GM23248 (cell line): ENCODE data around the gene C19orf33. TPM values are rescaled to one million over a fixed set of nuclear protein-coding genes. Genes with fewer than 3 reads are reported as not detected.

Experiments used
- DNase-seq: peaks from one replicate; pipeline ENCODE4 v3.0.0-alpha.2; 2015
- H2AFZ ChIP-seq: fragments of 200-600 bp; sonication (generic); 2 replicates; pipeline ENCODE4 v1.6.1; 2016; ENCODE audit warnings: antibody characterized with exemption
- H3F3A ChIP-seq: fragments of 200-600 bp; sonication (generic); 2 replicates; pipeline ENCODE4 v1.6.1; 2016; ENCODE audit warnings: mild to moderate bottlenecking, antibody characterized with exemption, mixed run types; ENCODE audit not compliant: insufficient read depth
- H3K27ac ChIP-seq: fragments of 200-600 bp; sonication (generic); 2 replicates; pipeline ENCODE4 v1.5.1; 2016; ENCODE audit warnings: mild to moderate bottlenecking
- H3K27me3 ChIP-seq: fragments of 200-600 bp; sonication (generic); replicated peaks from 2 replicates; pipeline ENCODE4 v1.6.1; 2016; ENCODE audit warnings: mild to moderate bottlenecking; ENCODE audit not compliant: insufficient read depth
- H3K36me3 ChIP-seq: fragments of 200-600 bp; sonication (generic); 2 replicates; pipeline ENCODE4 v1.6.1; 2016; ENCODE audit warnings: low read depth, mild to moderate bottlenecking
- H3K4me1 ChIP-seq: fragments of 200-600 bp; sonication (generic); 2 replicates; pipeline ENCODE4 v1.6.1; 2016; ENCODE audit warnings: mild to moderate bottlenecking; ENCODE audit not compliant: insufficient read depth
- H3K4me2 ChIP-seq: fragments of 200-600 bp; sonication (generic); one replicate; pipeline ENCODE4 v1.6.1; 2016; ENCODE audit warnings: mild to moderate bottlenecking; ENCODE audit not compliant: unreplicated experiment
- H3K4me3 ChIP-seq: fragments of 200-600 bp; sonication (generic); 2 replicates; pipeline ENCODE4 v1.5.1; 2016; ENCODE audit warnings: mild to moderate bottlenecking
- H3K79me2 ChIP-seq: fragments of 200-600 bp; sonication (generic); 2 replicates; pipeline ENCODE4 v1.6.1; 2016; ENCODE audit warnings: mild to moderate bottlenecking; ENCODE audit not compliant: insufficient read depth
- H3K9ac ChIP-seq: fragments of 200-600 bp; sonication (generic); 2 replicates; pipeline ENCODE4 v1.6.1; 2016; ENCODE audit warnings: mild to moderate bottlenecking
- H3K9me2 ChIP-seq: fragments of 200-600 bp; sonication (generic); 2 replicates; pipeline ENCODE4 v1.6.1; 2016; ENCODE audit warnings: mixed run types, mild to moderate bottlenecking, moderate library complexity; ENCODE audit not compliant: insufficient read depth
- H3K9me3 ChIP-seq: fragments of 200-600 bp; sonication (generic); one replicate; pipeline ENCODE4 v1.6.1; 2017; ENCODE audit warnings: low read depth
- H4K20me1 ChIP-seq: fragments of 200-600 bp; sonication (generic); 2 replicates; pipeline ENCODE4 v1.6.0; 2016; ENCODE audit not compliant: insufficient read depth
- EZH2 ChIP-seq: fragments of 200-600 bp; sonication (generic); IDR thresholded peaks from 2 replicates; pipeline ENCODE4 v1.6.1; 2018; ENCODE audit warnings: antibody characterized with exemption, mild to moderate bottlenecking; ENCODE audit not compliant: insufficient read depth, poor library complexity, severe bottlenecking
- EZH2phosphoT487 ChIP-seq: fragments of 200-600 bp; sonication (generic); IDR thresholded peaks from 2 replicates; pipeline ENCODE4 v1.6.1; 2018; ENCODE audit warnings: antibody characterized with exemption, moderate library complexity, mild to moderate bottlenecking, low read depth; ENCODE audit not compliant: insufficient read depth
- WGBS, 2 experiments: methylation state at CpG; one replicate each; pipeline ENCODE4 v1.1.6; 2015 to 2017; ENCODE audit warnings: low lambda C conversion rate in 2 of 2, low coverage in 1 of 2; ENCODE audit errors: missing lambda C conversion rate in 2 of 2; 5-methylcytosine and 5-hydroxymethylcytosine counted together
- in situ Hi-C: fragments of 300-500 bp; cut with MboI; formaldehyde crosslinking; loops from 2 replicates; pipeline ENCODE4 v1.15.0; 2020
- polyA plus RNA-seq: library from polyadenylated mRNA; unstranded; fragments of >200 nt; fragmentation: Nextera tagmentation; extraction: Ambion mirVana; gene quantifications from 2 replicates; pipeline ENCODE4 v1.2.1, GENCODE V29; 2016
- total RNA-seq: library from RNA; depleted of rRNA; stranded (reverse); fragments of >200 nt; shearing (Covaris generic); gene quantifications from 2 replicates; pipeline ENCODE4 v1.2.3, GENCODE V29; 2014

C19orf33 gene
- total and polyA plus RNA-seq, 2 experiments from 2014 or later: not detected

DNA sequence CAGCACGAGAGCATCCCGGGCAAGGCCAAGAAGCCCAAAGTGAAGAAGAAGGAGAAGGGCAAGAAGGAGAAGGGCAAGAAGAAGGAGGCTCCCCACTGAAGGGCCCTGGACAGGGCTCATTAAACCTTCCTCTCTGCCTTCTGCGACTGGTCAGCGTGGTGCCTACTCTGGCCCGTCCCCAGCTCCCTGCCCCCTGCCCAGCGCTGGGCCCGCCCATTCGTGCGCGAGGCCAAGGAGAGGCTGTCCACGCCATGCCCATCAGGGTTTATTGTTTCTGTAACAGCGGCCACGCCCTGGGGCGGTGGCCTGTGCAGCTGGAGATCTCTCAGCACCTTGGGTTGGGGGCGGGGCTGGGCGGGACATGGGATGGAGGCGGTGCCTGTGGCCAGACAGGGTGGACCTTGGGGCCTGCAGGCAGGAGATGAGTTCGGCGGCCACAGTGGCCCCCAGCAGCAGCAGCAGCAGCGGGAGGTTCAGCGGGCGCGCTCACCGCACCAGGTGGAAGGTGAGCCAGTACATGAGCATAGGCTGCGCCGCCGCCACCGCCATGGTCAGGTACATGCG lies 897 bp downstream of the C19orf33 start:
- WGBS, 2 experiments: 87 to 90% methylated on average over 23 to 29 of the region's 29 CpGs
- H3K79me2 ChIP-seq: no peaks in the 10 kb centered on the region
- H3K9ac ChIP-seq: no peak overlapping the region
- H3K4me3 ChIP-seq: no peak overlapping the region
- H3K4me2 ChIP-seq: no peak overlapping the region
- no peak for TF ChIP-seq EZH2
- H3K9me3 ChIP-seq: no peaks in the 10 kb centered on the region
- H3K27me3 ChIP-seq: no peaks in the 10 kb centered on the region
- no peaks in the 10 kb centered on the region for H3K9me2 ChIP-seq
- peaks cover 21% of the 10 kb centered on the region for H3F3A ChIP-seq
- no peak for DNase-seq
- no peak overlapping the region for H2AFZ ChIP-seq
- H3K4me1 ChIP-seq: peaks cover 11% of the 10 kb centered on the region
- H3K36me3 ChIP-seq: no peaks in the 10 kb centered on the region; the same call in 1 of the 2 replicates
- no peaks in the 10 kb centered on the region for H4K20me1 ChIP-seq
- in situ Hi-C loops: no loop called here
- no peak overlapping the region for H3K27ac ChIP-seq

GRCh38 chr19:38306236-38306635 lies 2.2 kb downstream of the C19orf33 start:
- H3K4me3 ChIP-seq: no peak overlapping the region
- DNase-seq: no peak
- no peaks in the 10 kb centered on the region for H3K9me3 ChIP-seq
- peaks cover 8% of the 10 kb centered on the region; the same call in 1 of the 2 replicates for H3K79me2 ChIP-seq
- 96 to 97% methylated on average over 3 of the region's 3 CpGs for WGBS, 2 experiments
- H3K27ac ChIP-seq: no peak overlapping the region
- H3K4me2 ChIP-seq: no peak overlapping the region
- no peaks in the 10 kb centered on the region for H3K27me3 ChIP-seq
- no peak for TF ChIP-seq EZH2phosphoT487
- TF ChIP-seq EZH2: no peak
- H3K36me3 ChIP-seq: no peaks in the 10 kb centered on the region; the same call in 1 of the 2 replicates
- H3K4me1 ChIP-seq: peaks cover 7% of the 10 kb centered on the region
- no peak overlapping the region for H3K9ac ChIP-seq
- no peak overlapping the region for H2AFZ ChIP-seq
- in situ Hi-C loops: no loop called here
- H4K20me1 ChIP-seq: no peaks in the 10 kb centered on the region
- H3K9me2 ChIP-seq: no peaks in the 10 kb centered on the region
- H3F3A ChIP-seq: peaks cover 14% of the 10 kb centered on the region

DNA sequence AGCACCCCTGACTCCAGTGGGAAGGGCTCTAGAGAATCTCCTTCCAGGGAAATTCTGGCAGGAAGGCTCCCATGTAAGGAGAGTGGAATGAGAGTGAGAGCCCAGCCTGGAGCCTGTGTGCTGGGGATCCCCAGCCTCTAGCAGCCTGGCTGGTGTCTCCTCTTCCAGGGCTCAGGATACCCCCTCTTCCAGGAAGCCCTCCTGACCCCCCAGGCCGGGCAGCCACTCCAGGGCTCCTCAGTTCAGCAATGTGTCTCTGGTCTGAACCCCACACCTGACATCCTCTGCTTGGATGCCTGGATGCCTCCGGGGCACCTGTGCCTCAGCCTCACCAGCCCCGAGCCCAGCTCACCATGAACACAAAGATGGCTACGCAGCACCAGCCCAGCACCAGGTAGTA lies 3.0 kb downstream of the C19orf33 start:
- H3K9ac ChIP-seq: no peak overlapping the region
- 96 to 100% methylated on average over 4 of the region's 4 CpGs for WGBS, 2 experiments
- H3K4me1 ChIP-seq: no peaks in the 10 kb centered on the region; the same call in 1 of the 2 replicates
- no peaks in the 10 kb centered on the region; the same call in 1 of the 2 replicates for H3K36me3 ChIP-seq
- no peaks in the 10 kb centered on the region for H3K27me3 ChIP-seq
- H3K9me3 ChIP-seq: no peaks in the 10 kb centered on the region
- no peaks in the 10 kb centered on the region for H3K9me2 ChIP-seq
- H4K20me1 ChIP-seq: no peaks in the 10 kb centered on the region
- H3K79me2 ChIP-seq: peaks cover 16% of the 10 kb centered on the region; the same call in 1 of the 2 replicates
- DNase-seq: no peak
- no peak overlapping the region for H3K27ac ChIP-seq
- no peak overlapping the region for H3K4me3 ChIP-seq
- H2AFZ ChIP-seq: no peak overlapping the region
- H3F3A ChIP-seq: peaks cover 7% of the 10 kb centered on the region
- TF ChIP-seq EZH2phosphoT487 (no peak), EZH2 (no peak)
- H3K4me2 ChIP-seq: no peak overlapping the region
- in situ Hi-C loops: no loop called here

DNA sequence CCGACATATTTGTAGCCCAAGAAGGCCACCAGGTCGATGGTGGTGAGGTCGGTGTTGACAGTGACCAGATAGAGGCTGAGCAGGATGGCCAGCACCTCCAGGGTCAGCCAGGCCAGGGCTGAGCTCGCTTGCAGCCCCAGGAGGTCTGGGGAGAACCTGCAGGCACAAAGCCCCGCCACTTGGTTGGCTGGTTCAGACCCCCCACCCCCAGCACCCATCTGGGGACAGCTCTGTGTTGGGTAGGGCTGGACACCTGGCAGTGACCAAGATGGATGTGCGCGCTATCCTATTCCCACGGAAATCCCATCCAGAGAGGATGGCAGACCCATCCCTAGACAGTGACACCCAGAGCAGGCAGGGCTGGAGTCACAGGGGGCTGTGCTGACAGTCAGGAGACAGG lies 3.5 kb downstream of the C19orf33 start:
- Histone ChIP-seq H3K4me2 (no peak overlapping the region), H3F3A (peaks cover 2% of the 10 kb centered on the region; the same call in 1 of the 2 replicates), H3K27ac (no peak overlapping the region), H3K9ac (no peak overlapping the region), H3K4me1 (no peaks in the 10 kb centered on the region; the same call in 1 of the 2 replicates), H3K9me3 (no peaks in the 10 kb centered on the region), H4K20me1 (no peaks in the 10 kb centered on the region), H2AFZ (no peak overlapping the region), H3K36me3 (no peaks in the 10 kb centered on the region; the same call in 1 of the 2 replicates), H3K79me2 (peaks cover 21% of the 10 kb centered on the region), H3K27me3 (no peaks in the 10 kb centered on the region), H3K4me3 (no peak overlapping the region), H3K9me2 (no peaks in the 10 kb centered on the region)
- 92 to 95% methylated on average over 7 to 8 of the region's 8 CpGs for WGBS, 2 experiments
- no peak for TF ChIP-seq EZH2
- no peak for TF ChIP-seq EZH2phosphoT487
- DNase-seq: no peak
- in situ Hi-C loops: no loop called here
